Keratinocyte (primary cell): ENCODE measurements around the gene ANAPC5. TPM values are rescaled to one million over a fixed set of nuclear protein-coding genes. Genes with fewer than 3 reads are reported as not detected.

Source experiments
- DNase-seq: peaks from one replicate; pipeline ENCODE4 v3.0.0-alpha.2; 2011; ENCODE audit warnings: low read depth, missing footprints, low spot score
- FAIRE-seq: peaks from 2 replicates; lab custom pipeline; 2011; peaks lifted over from hg19 to GRCh38; lab: Jason Lieb, UNC
- H2AFZ ChIP-seq: 2 replicates; pipeline ENCODE4 v1.6.0; 2012; ENCODE audit warnings: low read length, control low read depth, inconsistent platforms; ENCODE audit not compliant: control insufficient read depth
- H3K27ac ChIP-seq: 2 replicates; pipeline ENCODE4 v1.5.1; 2011; ENCODE audit warnings: low read length; ENCODE audit not compliant: control insufficient read depth, insufficient read depth
- H3K27me3 ChIP-seq: 3 replicates; pipeline ENCODE4 v1.6.0; 2011; ENCODE audit warnings: low read length; ENCODE audit not compliant: control insufficient read depth, insufficient read depth; ENCODE audit errors: extremely low read depth
- H3K36me3 ChIP-seq, 2 experiments: 2 replicates in 1 of 2; 3 replicates in 1 of 2; pipeline ENCODE4 v1.5.1; 2011; ENCODE audit warnings: low read length in 2 of 2, mild to moderate bottlenecking in 1 of 2; ENCODE audit not compliant: control insufficient read depth in 2 of 2, insufficient read depth in 2 of 2; ENCODE audit errors: extremely low read depth in 1 of 2
- H3K4me1 ChIP-seq: 3 replicates; pipeline ENCODE4 v1.5.1; 2011; ENCODE audit warnings: low read length; ENCODE audit not compliant: control insufficient read depth, insufficient read depth; ENCODE audit errors: extremely low read depth
- H3K4me2 ChIP-seq: 3 replicates; pipeline ENCODE4 v1.6.0; 2011; ENCODE audit warnings: low read depth, low read length; ENCODE audit not compliant: control insufficient read depth, insufficient read depth; ENCODE audit errors: extremely low read depth
- H3K4me3 ChIP-seq, 3 experiments: fragments of 200-600 bp in 1 of 3; sonication (generic) in 1 of 3; 2 replicates in 2 of 3; 3 replicates in 1 of 3; pipeline ENCODE4 v1.5.1; 2011 to 2016; ENCODE audit warnings: low read length in 3 of 3, mild to moderate bottlenecking in 3 of 3, control low read depth in 2 of 3, inconsistent platforms in 1 of 3, low read depth in 1 of 3, mixed read lengths in 1 of 3, mixed run types in 1 of 3, moderate library complexity in 1 of 3; ENCODE audit not compliant: control insufficient read depth in 2 of 3, insufficient read depth in 2 of 3; ENCODE audit errors: extremely low read depth in 1 of 3
- H3K79me2 ChIP-seq: 2 replicates; pipeline ENCODE4 v1.6.0; 2012; ENCODE audit warnings: low read length; ENCODE audit not compliant: control insufficient read depth, insufficient read depth
- H3K9ac ChIP-seq: 3 replicates; pipeline ENCODE4 v1.6.0; 2011; ENCODE audit warnings: low read length; ENCODE audit not compliant: control insufficient read depth, insufficient read depth; ENCODE audit errors: extremely low read depth
- H3K9me1 ChIP-seq: 3 replicates; pipeline ENCODE4 v1.6.0; 2011; ENCODE audit warnings: low read length; ENCODE audit not compliant: control insufficient read depth, insufficient read depth; ENCODE audit errors: extremely low read depth
- H3K9me3 ChIP-seq: 2 replicates; pipeline ENCODE4 v1.5.1; 2012; ENCODE audit warnings: low read depth, low read length; ENCODE audit not compliant: control insufficient read depth
- H4K20me1 ChIP-seq: 3 replicates; pipeline ENCODE4 v1.6.0; 2011; ENCODE audit warnings: low read length; ENCODE audit not compliant: control insufficient read depth, insufficient read depth; ENCODE audit errors: extremely low read depth
- EZH2 ChIP-seq: IDR thresholded peaks from one replicate; pipeline ENCODE4 v1.6.1; 2012; ENCODE audit warnings: inconsistent platforms, mild to moderate bottlenecking, low read length, moderate library complexity
- dilution Hi-C: fragments of 300-500 bp; cut with MboI; formaldehyde crosslinking; loops from one replicate; pipeline ENCODE4 v1.7.0; 2020; ENCODE audit warnings: low sequenced_read_pairs; ENCODE audit not compliant: extremely low pct_ligation_motif_present
- polyA plus RNA-seq, 5 experiments: library from polyadenylated mRNA; depleted of rRNA in 3 of 5; stranded (reverse) in 3 of 5; stranded (forward) in 1 of 5; unstranded in 1 of 5; fragments of >200 nt; gene quantifications; 1 replicate in 1 of 5; 2 replicates in 3 of 5; 3 replicates in 1 of 5; pipeline versions ENCODE4 v1.2.1 to v1.2.3, GENCODE V29; 2011 to 2012; ENCODE audit warnings: missing spikeins in 2 of 5, low read depth in 1 of 5, low replicate concordance in 1 of 5
- TF ChIP-seq, protein P1 (sequence below), 3 experiments: IDR thresholded peaks in 1 of 3; conservative IDR thresholded peaks in 1 of 3; optimal IDR thresholded peaks in 1 of 3; 2 replicates in 2 of 3; 3 replicates in 1 of 3; pipeline versions ENCODE3 to v1.5.1; 2011; ENCODE audit warnings: low read length in 3 of 3, mild to moderate bottlenecking in 3 of 3, moderate library complexity in 2 of 3, control low read depth in 1 of 3, inconsistent platforms in 1 of 3; ENCODE audit not compliant: insufficient read depth in 2 of 3; ENCODE audit errors: extremely low read depth in 1 of 3

The ANAPC5 gene
- polyA plus RNA-seq, 1 donor (not counting 4 experiments of a cell fraction or from before 2014, with no cell fraction given), result 115 TPM

DNA sequence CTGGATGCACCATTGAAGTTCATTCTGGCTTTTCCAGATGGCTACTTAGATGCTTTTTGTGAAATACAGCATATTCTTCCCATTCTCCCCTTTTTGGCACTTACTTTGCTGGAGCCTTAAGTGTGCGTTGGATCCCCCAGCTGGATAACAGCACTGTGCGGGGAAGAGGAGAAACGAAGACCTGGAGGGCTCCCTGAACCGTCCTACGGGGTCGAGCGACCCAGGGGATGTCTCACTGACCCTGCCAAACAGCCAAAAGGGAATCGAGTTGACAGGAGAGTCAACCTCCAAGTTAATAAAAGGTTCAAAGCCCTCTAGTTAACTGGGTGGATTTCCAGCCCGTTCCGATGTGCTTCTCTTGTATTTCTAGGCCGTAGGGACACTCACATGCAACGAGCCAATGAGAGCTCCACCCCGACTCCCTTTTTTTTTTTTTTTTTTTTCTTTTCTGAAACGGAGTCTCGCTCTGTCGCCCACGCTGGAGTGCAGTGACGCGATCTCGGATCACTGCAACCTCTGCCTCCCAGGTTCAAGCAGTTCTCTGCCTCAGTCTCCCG, 54.7 kb downstream of the ANAPC5 start:
- Histone ChIP-seq H3K9ac (peak overlapping the region; percentile 71), H3K9me3 (no peaks in the 10 kb centered on the region), H3K36me3 (peaks cover 1 to 4% of the 10 kb centered on the region in 2 experiments), H3K4me2 (peak overlapping the region; percentile 100), H4K20me1 (no peaks in the 10 kb centered on the region), H3K9me1 (no peaks in the 10 kb centered on the region), H3K4me1 (peaks cover 11% of the 10 kb centered on the region), H2AFZ (peak overlapping the region; percentile 93), H3K27ac (peak overlapping the region; percentile 40), H3K27me3 (no peaks in the 10 kb centered on the region), H3K79me2 (peaks cover 25% of the 10 kb centered on the region), H3K4me3 (peak overlapping the region; percentile 66 to 95 (median 79))
- FAIRE-seq (no peak), DNase-seq (no peak)
- TF ChIP-seq, protein P1, sequence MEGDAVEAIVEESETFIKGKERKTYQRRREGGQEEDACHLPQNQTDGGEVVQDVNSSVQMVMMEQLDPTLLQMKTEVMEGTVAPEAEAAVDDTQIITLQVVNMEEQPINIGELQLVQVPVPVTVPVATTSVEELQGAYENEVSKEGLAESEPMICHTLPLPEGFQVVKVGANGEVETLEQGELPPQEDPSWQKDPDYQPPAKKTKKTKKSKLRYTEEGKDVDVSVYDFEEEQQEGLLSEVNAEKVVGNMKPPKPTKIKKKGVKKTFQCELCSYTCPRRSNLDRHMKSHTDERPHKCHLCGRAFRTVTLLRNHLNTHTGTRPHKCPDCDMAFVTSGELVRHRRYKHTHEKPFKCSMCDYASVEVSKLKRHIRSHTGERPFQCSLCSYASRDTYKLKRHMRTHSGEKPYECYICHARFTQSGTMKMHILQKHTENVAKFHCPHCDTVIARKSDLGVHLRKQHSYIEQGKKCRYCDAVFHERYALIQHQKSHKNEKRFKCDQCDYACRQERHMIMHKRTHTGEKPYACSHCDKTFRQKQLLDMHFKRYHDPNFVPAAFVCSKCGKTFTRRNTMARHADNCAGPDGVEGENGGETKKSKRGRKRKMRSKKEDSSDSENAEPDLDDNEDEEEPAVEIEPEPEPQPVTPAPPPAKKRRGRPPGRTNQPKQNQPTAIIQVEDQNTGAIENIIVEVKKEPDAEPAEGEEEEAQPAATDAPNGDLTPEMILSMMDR (optimal IDR thresholded peaks at IDR 0.05 in 1 of 3, IDR thresholded peaks at IDR 0.05 in 1 of 3, conservative IDR thresholded peaks at IDR 0.05 in 1 of 3; ENCODE audit: extremely low read depth in 1 of 3, insufficient read depth in 2 of 3, low read length in 3 of 3), result no peak
- no peak for TF ChIP-seq EZH2
- dilution Hi-C loops, result no loop called here

DNA sequence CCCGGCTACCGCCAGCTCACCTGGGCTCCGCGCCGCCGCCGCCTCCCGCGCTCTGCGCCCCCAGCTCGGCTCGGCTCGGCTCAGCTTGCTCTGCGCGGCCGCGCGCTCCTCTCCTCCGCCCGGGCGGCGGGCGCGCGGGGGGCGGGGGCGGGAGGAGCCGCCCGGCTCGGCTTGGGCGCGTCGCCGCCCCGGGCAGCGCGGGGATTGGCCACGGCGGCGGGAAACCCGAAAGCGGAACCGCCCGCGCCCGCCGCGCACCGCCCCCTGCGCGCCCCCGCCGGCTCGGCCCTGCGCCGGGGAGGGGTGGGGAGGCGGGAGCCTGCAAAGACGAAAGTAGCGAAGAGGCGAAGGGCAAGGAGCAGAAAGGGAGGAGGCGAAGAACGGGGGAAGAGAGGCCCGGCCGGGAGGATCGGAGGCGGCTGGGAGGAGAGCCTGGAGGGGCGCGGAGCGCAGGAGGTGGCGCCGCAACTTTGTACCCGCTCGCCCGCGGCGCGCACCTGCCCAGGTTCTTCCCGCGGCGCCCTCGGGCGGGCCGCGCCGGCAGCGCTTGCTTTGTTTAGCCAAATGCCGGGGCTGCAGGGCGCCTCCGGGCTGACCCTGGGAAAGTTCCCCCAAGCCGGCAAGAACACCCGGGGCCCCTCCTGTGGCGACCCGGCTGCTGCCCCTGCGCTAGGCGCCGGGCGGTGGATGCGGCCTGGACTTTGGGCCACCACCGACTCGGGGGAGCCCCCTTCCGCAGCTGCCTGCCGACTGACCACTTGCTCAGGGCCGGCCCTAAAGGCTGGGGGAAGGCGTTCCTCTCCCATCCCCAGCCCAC, 55.4 kb downstream of the ANAPC5 start, which contains the start of gene CAMKK2:
CAMKK2 (minus strand) TSS at position 92 of the 817 bp plus-strand sequence. CDS start 22,183 bp downstream, outside the sequence.
- DNase-seq (no peak), FAIRE-seq (no peak)
- Histone ChIP-seq H3K4me3 (peak within 1 kb of the TSS; percentile 83 to 95 (median 84)), H3K9me3 (no peaks in the 10 kb centered on the region), H3K27me3 (no peaks in the 10 kb centered on the region), H3K9ac (peak within 1 kb of the TSS; percentile 88), H3K4me1 (peaks cover 11% of the 10 kb centered on the region), H2AFZ (peak within 1 kb of the TSS; percentile 93), H3K9me1 (no peaks in the 10 kb centered on the region), H3K27ac (peak within 1 kb of the TSS; percentile 65), H3K4me2 (peak within 1 kb of the TSS; percentile 100), H3K36me3 (peaks cover 3 to 4% of the 10 kb centered on the region in 2 experiments), H3K79me2 (peaks cover 25% of the 10 kb centered on the region), H4K20me1 (no peaks in the 10 kb centered on the region)
- dilution Hi-C loops, result no loop called here
- no peak for TF ChIP-seq EZH2
- TF ChIP-seq, protein P1 (optimal IDR thresholded peaks at IDR 0.05 in 1 of 3, IDR thresholded peaks at IDR 0.05 in 1 of 3, conservative IDR thresholded peaks at IDR 0.05 in 1 of 3; ENCODE audit: extremely low read depth in 1 of 3, insufficient read depth in 2 of 3, low read length in 3 of 3), result no peak
